Measurements from ENCODE around the gene EIF3D. TPM values are rescaled to one million over a fixed set of nuclear protein-coding genes. Genes with fewer than 3 reads are reported as not detected.
A peak's percentile ranks its signal among the peaks of the same experiment; 100 is the strongest.

EIF3D gene
- total RNA-seq, 2 donors from 2014 or later, result 141 to 250 TPM

DNA sequence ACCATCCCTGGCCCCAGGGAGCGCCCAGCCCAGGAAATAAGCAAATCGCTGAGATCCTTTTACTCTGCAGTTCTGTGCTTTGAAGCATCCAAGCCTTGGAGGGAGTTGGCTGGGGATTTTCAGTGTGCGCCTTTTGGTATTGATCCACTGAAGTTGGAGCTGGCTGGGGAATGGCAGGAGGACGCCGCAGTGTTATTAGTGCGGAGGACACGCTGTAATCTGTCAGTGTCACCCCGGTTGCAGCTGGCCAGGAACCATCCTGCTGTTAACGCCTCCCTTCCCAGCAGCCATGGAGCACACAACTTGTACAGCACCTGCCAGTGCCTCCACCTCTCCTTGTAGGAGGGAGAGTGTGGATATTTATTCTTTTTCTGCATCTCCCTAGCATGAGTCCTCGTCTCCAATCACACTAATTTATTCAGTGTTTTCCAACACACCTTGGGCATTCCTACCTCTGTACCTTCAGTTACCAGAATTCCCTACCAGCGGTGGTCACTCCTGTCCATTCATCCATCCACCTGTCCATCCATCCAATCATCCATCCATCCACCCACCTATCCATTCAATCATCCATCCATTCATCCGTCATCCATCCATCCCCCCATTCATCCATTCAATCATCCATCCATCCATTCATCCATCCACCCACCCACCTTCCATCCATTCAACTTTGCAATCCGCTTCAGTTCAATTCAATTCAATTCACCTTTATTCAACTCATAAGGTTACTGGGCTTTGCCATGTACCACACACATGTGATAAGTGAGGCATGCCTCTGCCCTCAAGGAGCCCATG lies 21.9 kb upstream of the EIF3D start:
- no peaks in the 10 kb centered on the region for H3K9me3 ChIP-seq
- H3K27ac ChIP-seq, result no peak overlapping the region
- H3K4me3 ChIP-seq, result no peak overlapping the region
- no peaks in the 10 kb centered on the region for H3K4me1 ChIP-seq (ENCODE audit: control insufficient read depth in 1 of 2, low read depth in 2 of 2)
- TF ChIP-seq, protein P1, sequence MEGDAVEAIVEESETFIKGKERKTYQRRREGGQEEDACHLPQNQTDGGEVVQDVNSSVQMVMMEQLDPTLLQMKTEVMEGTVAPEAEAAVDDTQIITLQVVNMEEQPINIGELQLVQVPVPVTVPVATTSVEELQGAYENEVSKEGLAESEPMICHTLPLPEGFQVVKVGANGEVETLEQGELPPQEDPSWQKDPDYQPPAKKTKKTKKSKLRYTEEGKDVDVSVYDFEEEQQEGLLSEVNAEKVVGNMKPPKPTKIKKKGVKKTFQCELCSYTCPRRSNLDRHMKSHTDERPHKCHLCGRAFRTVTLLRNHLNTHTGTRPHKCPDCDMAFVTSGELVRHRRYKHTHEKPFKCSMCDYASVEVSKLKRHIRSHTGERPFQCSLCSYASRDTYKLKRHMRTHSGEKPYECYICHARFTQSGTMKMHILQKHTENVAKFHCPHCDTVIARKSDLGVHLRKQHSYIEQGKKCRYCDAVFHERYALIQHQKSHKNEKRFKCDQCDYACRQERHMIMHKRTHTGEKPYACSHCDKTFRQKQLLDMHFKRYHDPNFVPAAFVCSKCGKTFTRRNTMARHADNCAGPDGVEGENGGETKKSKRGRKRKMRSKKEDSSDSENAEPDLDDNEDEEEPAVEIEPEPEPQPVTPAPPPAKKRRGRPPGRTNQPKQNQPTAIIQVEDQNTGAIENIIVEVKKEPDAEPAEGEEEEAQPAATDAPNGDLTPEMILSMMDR (IDR thresholded peaks at IDR 0.05), result no peak
- no peak for ATAC-seq (ENCODE audit: insufficient number of reproducible peaks, low FRiP score, low read depth)
- no peaks in the 10 kb centered on the region for H3K27me3 ChIP-seq (replicated peaks; ENCODE audit: insufficient read depth)
- DNase-seq (ENCODE audit: low spot score), result no peak
- no peaks in the 10 kb centered on the region for H3K36me3 ChIP-seq

DNA sequence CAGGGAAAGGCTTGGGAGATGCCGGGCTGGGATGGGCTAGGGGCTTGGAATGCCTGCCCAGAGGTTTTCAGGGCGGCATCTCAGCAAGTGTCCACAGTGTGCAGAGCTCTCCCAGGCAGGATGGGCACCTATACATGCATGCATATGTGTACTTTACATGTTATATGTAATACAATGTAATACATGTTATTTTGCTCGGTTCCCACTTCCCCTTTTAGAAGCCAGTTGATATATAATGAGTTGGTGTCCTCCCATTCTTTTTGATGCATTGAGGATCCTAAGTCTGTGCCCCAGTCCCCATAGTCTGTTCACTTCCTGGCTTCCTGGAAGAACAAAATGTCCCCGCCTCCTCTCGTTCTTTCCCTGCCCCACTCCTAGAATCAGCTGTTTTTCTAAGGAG lies 20.1 kb upstream of the EIF3D start:
- no peak for DNase-seq (ENCODE audit: low spot score)
- H3K4me3 ChIP-seq, result no peak overlapping the region
- H3K9me3 ChIP-seq, result no peaks in the 10 kb centered on the region
- TF ChIP-seq, protein P1 (IDR thresholded peaks at IDR 0.05), result no peak
- no peak overlapping the region for H3K27ac ChIP-seq
- no peaks in the 10 kb centered on the region for H3K36me3 ChIP-seq
- no peak for ATAC-seq (ENCODE audit: insufficient number of reproducible peaks, low FRiP score, low read depth)
- H3K27me3 ChIP-seq (replicated peaks; ENCODE audit: insufficient read depth), result no peaks in the 10 kb centered on the region
- no peaks in the 10 kb centered on the region for H3K4me1 ChIP-seq (ENCODE audit: control insufficient read depth in 1 of 2, low read depth in 2 of 2)

DNA sequence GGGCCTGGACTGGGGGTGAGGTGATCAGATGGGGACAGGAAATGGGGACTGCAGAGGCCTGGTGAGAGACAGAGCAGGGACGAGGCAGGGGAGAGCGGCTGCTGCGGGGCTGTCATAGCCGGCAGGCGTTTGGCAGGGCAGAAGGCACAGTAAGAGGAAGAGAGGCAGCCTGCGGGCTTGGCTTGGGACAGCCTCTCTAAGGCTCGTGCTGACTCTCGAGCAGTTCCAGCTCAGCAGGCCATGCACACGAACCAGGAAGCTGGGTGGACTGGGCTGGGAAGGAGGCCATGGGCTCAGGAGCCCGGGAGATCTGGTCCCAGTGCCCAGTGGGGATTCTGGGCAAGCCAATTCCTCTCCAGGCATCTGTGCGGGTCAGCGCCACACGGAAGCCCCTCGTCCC lies 19.6 kb upstream of the EIF3D start:
- H3K27me3 ChIP-seq (replicated peaks; ENCODE audit: insufficient read depth), result no peaks in the 10 kb centered on the region
- no peak for DNase-seq (ENCODE audit: low spot score)

DNA sequence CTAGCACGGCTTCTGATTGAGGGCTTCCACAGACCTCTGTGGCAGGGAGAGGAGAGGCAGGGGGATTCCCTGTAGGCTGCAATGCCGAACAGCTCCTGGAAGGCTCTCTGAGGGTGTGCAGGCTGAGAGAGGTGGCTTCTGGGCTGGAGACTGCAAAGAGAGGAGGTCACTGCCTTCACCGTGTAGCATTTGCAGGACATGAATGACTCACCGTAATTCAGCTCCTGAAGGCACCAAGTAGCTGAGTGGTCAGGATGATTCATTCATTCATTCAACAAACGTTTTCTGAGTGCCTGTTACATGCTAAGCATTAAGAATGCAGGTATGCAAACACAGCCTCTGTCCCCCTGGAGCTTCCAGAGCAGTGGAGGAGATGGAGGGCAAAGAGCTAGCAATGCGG lies 18.0 kb upstream of the EIF3D start:
- DNase-seq (ENCODE audit: low spot score), result no peak
- no peaks in the 10 kb centered on the region for H3K9me3 ChIP-seq

More for the DNA sequence above, 19.6 kb upstream of the EIF3D start:
- H3K9me3 ChIP-seq, result no peaks in the 10 kb centered on the region
- no peak overlapping the region for H3K27ac ChIP-seq
- no peaks in the 10 kb centered on the region for H3K36me3 ChIP-seq
- H3K4me1 ChIP-seq (ENCODE audit: control insufficient read depth in 1 of 2, low read depth in 2 of 2), result no peaks in the 10 kb centered on the region
- no peak for ATAC-seq (ENCODE audit: insufficient number of reproducible peaks, low FRiP score, low read depth)
- H3K4me3 ChIP-seq, result no peak overlapping the region
- TF ChIP-seq, protein P1 (IDR thresholded peaks at IDR 0.05), result no peak

DNA sequence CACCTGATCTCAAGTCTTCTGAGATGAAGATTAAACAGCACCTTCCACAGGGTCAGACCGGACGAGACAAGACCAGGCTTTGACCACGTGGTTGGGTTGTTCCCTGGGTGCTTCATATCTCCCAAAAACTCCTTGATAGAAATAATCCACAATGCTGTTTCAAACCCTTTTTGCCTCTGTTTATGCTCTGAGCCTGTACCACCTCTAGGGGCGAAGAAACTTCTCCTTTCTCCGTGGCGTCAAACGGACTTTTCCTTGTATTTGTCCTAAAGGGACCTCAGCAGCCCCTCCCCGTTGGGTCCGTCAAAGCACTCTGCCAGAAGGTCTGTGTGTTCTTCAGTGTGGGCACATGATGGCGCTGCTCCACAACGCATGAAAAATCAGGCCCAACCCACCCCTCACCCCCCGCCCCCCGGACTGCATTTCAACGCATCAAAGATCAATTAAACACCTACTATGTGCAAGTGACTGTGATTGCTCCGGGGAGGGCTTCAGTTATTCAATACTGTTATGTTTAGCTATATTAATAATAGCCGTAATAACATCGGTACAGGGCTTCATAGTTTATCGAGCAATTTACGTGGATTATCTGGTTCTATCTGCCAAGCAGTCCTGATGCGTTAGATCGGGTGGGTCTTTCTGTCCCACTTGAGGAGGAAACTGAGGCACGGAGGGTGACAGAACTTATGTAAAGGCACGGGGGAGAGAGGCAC lies 17.3 kb upstream of the EIF3D start:
- no peak for ATAC-seq (ENCODE audit: insufficient number of reproducible peaks, low FRiP score, low read depth)
- H3K4me3 ChIP-seq, result no peak overlapping the region
- TF ChIP-seq, protein P1 (IDR thresholded peaks at IDR 0.05), result peak; percentile 22
- no peak for DNase-seq (ENCODE audit: low spot score)
- no peaks in the 10 kb centered on the region for H3K4me1 ChIP-seq (ENCODE audit: control insufficient read depth in 1 of 2, low read depth in 2 of 2)
- no peaks in the 10 kb centered on the region for H3K36me3 ChIP-seq
- H3K27ac ChIP-seq, result no peak overlapping the region
- no peaks in the 10 kb centered on the region for H3K9me3 ChIP-seq
- H3K27me3 ChIP-seq (replicated peaks; ENCODE audit: insufficient read depth), result no peaks in the 10 kb centered on the region

More for the DNA sequence above, 18.0 kb upstream of the EIF3D start:
- Histone ChIP-seq H3K36me3 (no peaks in the 10 kb centered on the region), H3K27me3 (replicated peaks; ENCODE audit: insufficient read depth) (no peaks in the 10 kb centered on the region), H3K4me3 (no peak overlapping the region), H3K27ac (no peak overlapping the region), H3K4me1 (ENCODE audit: control insufficient read depth in 1 of 2, low read depth in 2 of 2) (no peaks in the 10 kb centered on the region)
- ATAC-seq (ENCODE audit: insufficient number of reproducible peaks, low FRiP score, low read depth), result no peak
- TF ChIP-seq, protein P1 (IDR thresholded peaks at IDR 0.05), result no peak

Measured in thoracic aorta (tissue), 2 donors.